GM23248 (cell line): ENCODE measurements around the gene TTPAL. TPM values are rescaled to one million over a fixed set of nuclear protein-coding genes. Genes with fewer than 3 reads are reported as not detected.

ENCODE experiments used
- DNase-seq: peaks from one replicate; pipeline ENCODE4 v3.0.0-alpha.2; 2015
- H2AFZ ChIP-seq: fragments of 200-600 bp; sonication (generic); 2 replicates; pipeline ENCODE4 v1.6.1; 2016; ENCODE audit warnings: antibody characterized with exemption
- H3F3A ChIP-seq: fragments of 200-600 bp; sonication (generic); 2 replicates; pipeline ENCODE4 v1.6.1; 2016; ENCODE audit warnings: mild to moderate bottlenecking, antibody characterized with exemption, mixed run types; ENCODE audit not compliant: insufficient read depth
- H3K27ac ChIP-seq: fragments of 200-600 bp; sonication (generic); 2 replicates; pipeline ENCODE4 v1.5.1; 2016; ENCODE audit warnings: mild to moderate bottlenecking
- H3K27me3 ChIP-seq: fragments of 200-600 bp; sonication (generic); replicated peaks from 2 replicates; pipeline ENCODE4 v1.6.1; 2016; ENCODE audit warnings: mild to moderate bottlenecking; ENCODE audit not compliant: insufficient read depth
- H3K36me3 ChIP-seq: fragments of 200-600 bp; sonication (generic); 2 replicates; pipeline ENCODE4 v1.6.1; 2016; ENCODE audit warnings: low read depth, mild to moderate bottlenecking
- H3K4me1 ChIP-seq: fragments of 200-600 bp; sonication (generic); 2 replicates; pipeline ENCODE4 v1.6.1; 2016; ENCODE audit warnings: mild to moderate bottlenecking; ENCODE audit not compliant: insufficient read depth
- H3K4me2 ChIP-seq: fragments of 200-600 bp; sonication (generic); one replicate; pipeline ENCODE4 v1.6.1; 2016; ENCODE audit warnings: mild to moderate bottlenecking; ENCODE audit not compliant: unreplicated experiment
- H3K4me3 ChIP-seq: fragments of 200-600 bp; sonication (generic); 2 replicates; pipeline ENCODE4 v1.5.1; 2016; ENCODE audit warnings: mild to moderate bottlenecking
- H3K79me2 ChIP-seq: fragments of 200-600 bp; sonication (generic); 2 replicates; pipeline ENCODE4 v1.6.1; 2016; ENCODE audit warnings: mild to moderate bottlenecking; ENCODE audit not compliant: insufficient read depth
- H3K9ac ChIP-seq: fragments of 200-600 bp; sonication (generic); 2 replicates; pipeline ENCODE4 v1.6.1; 2016; ENCODE audit warnings: mild to moderate bottlenecking
- H3K9me2 ChIP-seq: fragments of 200-600 bp; sonication (generic); 2 replicates; pipeline ENCODE4 v1.6.1; 2016; ENCODE audit warnings: mixed run types, mild to moderate bottlenecking, moderate library complexity; ENCODE audit not compliant: insufficient read depth
- H3K9me3 ChIP-seq: fragments of 200-600 bp; sonication (generic); one replicate; pipeline ENCODE4 v1.6.1; 2017; ENCODE audit warnings: low read depth
- H4K20me1 ChIP-seq: fragments of 200-600 bp; sonication (generic); 2 replicates; pipeline ENCODE4 v1.6.0; 2016; ENCODE audit not compliant: insufficient read depth
- EZH2 ChIP-seq: fragments of 200-600 bp; sonication (generic); IDR thresholded peaks from 2 replicates; pipeline ENCODE4 v1.6.1; 2018; ENCODE audit warnings: antibody characterized with exemption, mild to moderate bottlenecking; ENCODE audit not compliant: insufficient read depth, poor library complexity, severe bottlenecking
- EZH2phosphoT487 ChIP-seq: fragments of 200-600 bp; sonication (generic); IDR thresholded peaks from 2 replicates; pipeline ENCODE4 v1.6.1; 2018; ENCODE audit warnings: antibody characterized with exemption, moderate library complexity, mild to moderate bottlenecking, low read depth; ENCODE audit not compliant: insufficient read depth
- WGBS, 2 experiments: methylation state at CpG; one replicate each; pipeline ENCODE4 v1.1.6; 2015 to 2017; ENCODE audit warnings: low lambda C conversion rate in 2 of 2, low coverage in 1 of 2; ENCODE audit errors: missing lambda C conversion rate in 2 of 2; 5-methylcytosine and 5-hydroxymethylcytosine counted together
- in situ Hi-C: fragments of 300-500 bp; cut with MboI; formaldehyde crosslinking; loops from 2 replicates; pipeline ENCODE4 v1.15.0; 2020
- polyA plus RNA-seq: library from polyadenylated mRNA; unstranded; fragments of >200 nt; fragmentation: Nextera tagmentation; extraction: Ambion mirVana; gene quantifications from 2 replicates; pipeline ENCODE4 v1.2.1, GENCODE V29; 2016
- total RNA-seq: library from RNA; depleted of rRNA; stranded (reverse); fragments of >200 nt; shearing (Covaris generic); gene quantifications from 2 replicates; pipeline ENCODE4 v1.2.3, GENCODE V29; 2014

Gene TTPAL
- total and polyA plus RNA-seq, 2 experiments from 2014 or later = 11.8 to 19.6 TPM

- no peaks in the 10 kb centered on the region for H3K79me2 ChIP-seq
- H4K20me1 ChIP-seq = no peaks in the 10 kb centered on the region
- H3K27me3 ChIP-seq = peaks cover 6% of the 10 kb centered on the region; the same call in 1 of the 2 replicates
- H3K9me3 ChIP-seq = no peaks in the 10 kb centered on the region
- no peaks in the 10 kb centered on the region for H3K4me1 ChIP-seq
- in situ Hi-C loops = no loop called here
- no peak for TF ChIP-seq EZH2
- TF ChIP-seq EZH2phosphoT487 = no peak
- 14 to 16% methylated on average over 2 of the region's 2 CpGs for WGBS, 2 experiments
- H2AFZ ChIP-seq = no peak overlapping the region
- H3K4me2 ChIP-seq = no peak overlapping the region
- DNase-seq = no peak
- H3K9ac ChIP-seq = no peak overlapping the region
- H3K4me3 ChIP-seq = no peak overlapping the region
- H3F3A ChIP-seq = no peaks in the 10 kb centered on the region
- no peaks in the 10 kb centered on the region for H3K36me3 ChIP-seq
- no peak overlapping the region for H3K27ac ChIP-seq
- H3K9me2 ChIP-seq = no peaks in the 10 kb centered on the region
Observed at GRCh38 chr20:44439318-44439717, 36.4 kb upstream of the TTPAL start.

DNA sequence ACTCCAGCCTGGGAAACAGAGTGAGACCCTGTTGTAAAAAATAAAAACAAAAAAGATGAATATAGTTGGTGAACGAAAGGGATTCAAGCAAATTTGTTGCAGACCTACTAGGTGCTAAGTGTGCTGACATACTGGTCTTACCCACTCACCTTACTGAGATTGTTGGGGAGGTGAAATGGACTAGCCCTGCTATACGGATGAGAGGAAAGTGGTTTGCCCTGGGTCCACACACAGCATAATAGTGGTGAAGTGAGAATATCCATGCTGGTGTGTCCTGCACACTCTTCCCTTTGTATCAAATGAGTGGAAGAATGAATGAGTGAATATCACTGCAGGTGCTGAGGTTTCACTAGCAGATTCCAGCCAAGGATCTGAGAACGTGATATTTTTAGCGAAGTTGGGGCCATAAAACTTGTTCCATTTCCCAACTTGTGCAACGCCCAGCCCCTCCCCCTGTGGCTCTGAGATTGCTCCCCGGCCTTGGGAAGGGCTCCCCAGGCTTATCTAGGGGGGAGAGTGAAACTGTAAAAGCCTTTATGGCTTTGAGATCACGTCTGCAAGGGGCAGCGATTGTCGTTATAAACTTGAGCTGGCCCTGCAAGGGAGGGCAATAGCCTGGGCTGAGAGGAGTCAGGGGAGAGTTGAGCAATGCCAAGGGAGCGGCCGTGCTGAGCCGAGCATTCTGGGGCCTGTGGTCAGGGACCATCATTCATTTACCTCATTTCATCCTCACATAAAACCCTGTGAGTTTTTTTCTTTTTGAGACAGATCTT lies 33.2 kb upstream of the TTPAL start:
- no peaks in the 10 kb centered on the region for H3F3A ChIP-seq
- 28 to 34% methylated on average over 12 of the region's 12 CpGs for WGBS, 2 experiments
- H3K9me2 ChIP-seq = no peaks in the 10 kb centered on the region
- no peaks in the 10 kb centered on the region for H3K79me2 ChIP-seq
- DNase-seq = peak; percentile 10
- no peaks in the 10 kb centered on the region for H3K36me3 ChIP-seq
- no peaks in the 10 kb centered on the region for H4K20me1 ChIP-seq
- H3K4me2 ChIP-seq = no peak overlapping the region
- H2AFZ ChIP-seq = no peak overlapping the region
- no peaks in the 10 kb centered on the region for H3K9me3 ChIP-seq
- TF ChIP-seq EZH2 (no peak), EZH2phosphoT487 (no peak)
- H3K27ac ChIP-seq = no peak overlapping the region
- H3K9ac ChIP-seq = no peak overlapping the region
- no peak overlapping the region for H3K4me3 ChIP-seq
- no peaks in the 10 kb centered on the region for H3K4me1 ChIP-seq
- in situ Hi-C loops = no loop called here
- H3K27me3 ChIP-seq = peaks cover 5% of the 10 kb centered on the region; the same call in 1 of the 2 replicates

- 39 to 48% methylated on average over 6 of the region's 6 CpGs for WGBS, 2 experiments
- Histone ChIP-seq H3K9me3 (no peaks in the 10 kb centered on the region), H3K36me3 (no peaks in the 10 kb centered on the region), H3K9ac (no peak overlapping the region), H3F3A (no peaks in the 10 kb centered on the region), H3K4me1 (no peaks in the 10 kb centered on the region), H2AFZ (no peak overlapping the region), H3K9me2 (no peaks in the 10 kb centered on the region), H3K4me3 (no peak overlapping the region), H3K27me3 (peaks cover 10% of the 10 kb centered on the region), H3K27ac (no peak overlapping the region), H4K20me1 (no peaks in the 10 kb centered on the region), H3K4me2 (no peak overlapping the region), H3K79me2 (no peaks in the 10 kb centered on the region)
- in situ Hi-C loops = no loop called here
- no peak for DNase-seq
- TF ChIP-seq EZH2 (no peak), EZH2phosphoT487 (no peak)
Observed at GRCh38 chr20:44445742-44446710, 29.6 kb upstream of the TTPAL start.

DNA sequence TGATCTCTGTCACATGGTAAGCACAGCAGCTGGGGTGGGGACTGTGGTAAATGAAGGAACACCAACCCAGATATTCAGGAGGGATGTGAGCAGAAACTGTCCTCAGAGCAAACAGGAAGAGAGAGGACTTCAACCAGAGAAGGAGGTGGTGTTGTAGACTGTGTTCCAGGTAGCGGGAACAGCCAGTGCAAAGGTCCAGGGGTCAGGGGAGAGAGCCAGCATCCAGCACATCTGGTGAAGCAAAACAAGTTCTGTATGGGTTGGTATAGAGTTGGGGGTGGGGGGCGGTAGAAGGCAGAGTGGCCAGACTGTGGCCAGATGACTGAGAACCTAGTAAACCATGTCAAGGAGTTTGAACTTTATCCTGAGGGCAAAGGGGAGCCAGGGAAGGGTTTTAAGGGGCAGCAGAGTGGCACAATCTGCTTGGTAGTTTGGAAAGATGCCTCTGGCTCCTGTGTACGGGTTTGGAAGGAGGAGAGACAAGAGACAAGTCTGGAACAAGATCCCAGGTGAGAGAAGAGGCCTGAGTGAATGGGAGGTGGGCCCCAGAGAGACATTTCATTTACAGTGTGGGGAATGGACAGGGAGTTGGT lies 27.8 kb upstream of the TTPAL start:
- no peaks in the 10 kb centered on the region for H3F3A ChIP-seq
- no peaks in the 10 kb centered on the region for H3K9me3 ChIP-seq
- no peak overlapping the region for H2AFZ ChIP-seq
- in situ Hi-C loops = no loop called here
- H3K4me3 ChIP-seq = no peak overlapping the region
- DNase-seq = no peak
- H3K27ac ChIP-seq = no peak overlapping the region
- TF ChIP-seq EZH2phosphoT487 (no peak), EZH2 (no peak)
- no peaks in the 10 kb centered on the region for H4K20me1 ChIP-seq
- 59 to 75% methylated on average over 3 of the region's 3 CpGs for WGBS, 2 experiments
- no peak overlapping the region for H3K4me2 ChIP-seq
- no peaks in the 10 kb centered on the region for H3K9me2 ChIP-seq
- H3K9ac ChIP-seq = no peak overlapping the region
- peaks cover 16% of the 10 kb centered on the region for H3K27me3 ChIP-seq
- H3K4me1 ChIP-seq = no peaks in the 10 kb centered on the region
- no peaks in the 10 kb centered on the region for H3K36me3 ChIP-seq
- no peaks in the 10 kb centered on the region for H3K79me2 ChIP-seq
